Stimulated activated CD8-positive, alpha-beta memory T cell treated with anti-CD3 and anti-CD28 coated beads, Interleukin-4, amount 100 ng/mL, for 24 hours (primary cell): ENCODE data around the gene MARF1.
"Not testable (repeated sequence)": the region's sequence is repeated elsewhere in the genome, so short reads cannot be mapped to it uniquely, and the experiment has no call there.

Experiments
- DNase-seq: peaks from one replicate; pipeline ENCODE4 v3.0.0-alpha.2; 2020; ENCODE audit warnings: low read depth

The MARF1 gene

GRCh38 chr16:15643048-15643945, at the start of gene MARF1:
Gene MARF1, minus strand, starts transcription at chr16:15643154. Its CDS starts 3,921 bp downstream, at chr16:15639233.
- DNase-seq: peak; percentile 100

GRCh38 chr16:15692508-15692907, 49.6 kb upstream of the MARF1 start:
- not testable (repeated sequence) for DNase-seq

- DNase-seq: no peak
These were observed 48.1 kb upstream of the MARF1 start for GRCh38 chr16:15691046-15691445.

GRCh38 chr16:15690296-15690695, 47.3 kb upstream of the MARF1 start:
- DNase-seq: no peak

GRCh38 chr16:15689290-15689689, 46.3 kb upstream of the MARF1 start:
- no peak for DNase-seq

GRCh38 chr16:15686287-15686686, 43.3 kb upstream of the MARF1 start:
- no peak for DNase-seq

- DNase-seq: peak; percentile 8
These were observed 39.2 kb upstream of the MARF1 start for GRCh38 chr16:15682105-15682570.

- DNase-seq: no peak
These were observed 34.5 kb upstream of the MARF1 start for GRCh38 chr16:15677447-15677846.

GRCh38 chr16:15676506-15676905, 33.6 kb upstream of the MARF1 start:
- DNase-seq: no peak

- no peak for DNase-seq
These were observed 31.6 kb upstream of the MARF1 start for GRCh38 chr16:15674571-15674970.

GRCh38 chr16:15672514-15673167, 29.7 kb upstream of the MARF1 start:
- DNase-seq: peak; percentile 31

- not testable (repeated sequence) for DNase-seq
These were observed 29.2 kb upstream of the MARF1 start for GRCh38 chr16:15672127-15672513.

GRCh38 chr16:15671530-15672117, 28.7 kb upstream of the MARF1 start:
- no peak for DNase-seq

GRCh38 chr16:15667091-15667742, 24.3 kb upstream of the MARF1 start:
- DNase-seq: no peak

- no peak for DNase-seq
These were observed 22.2 kb upstream of the MARF1 start for GRCh38 chr16:15665107-15665506.

GRCh38 chr16:15660203-15660601, 17.2 kb upstream of the MARF1 start:
- no peak for DNase-seq

- no peak for DNase-seq
These were observed 15.6 kb upstream of the MARF1 start for GRCh38 chr16:15658556-15658955.

- DNase-seq: no peak
These were observed 15.2 kb upstream of the MARF1 start for GRCh38 chr16:15658149-15658548.

- DNase-seq: not testable (repeated sequence)
These were observed 12.6 kb upstream of the MARF1 start for GRCh38 chr16:15655561-15655960.

GRCh38 chr16:15654591-15654990, 11.6 kb upstream of the MARF1 start:
- DNase-seq: no peak

- DNase-seq: no peak
These were observed 10.3 kb upstream of the MARF1 start for GRCh38 chr16:15653227-15653626.

GRCh38 chr16:15652293-15653001, 9.5 kb upstream of the MARF1 start:
- no peak for DNase-seq
